Mesenchymal stem cell (in vitro differentiated cells and primary cell): ENCODE results near the gene IFNL3.

Experiments
- DNase-seq: peaks from one replicate; pipeline ENCODE4 v3.0.0-alpha.2; 2013
- H2AFZ ChIP-seq: one replicate; pipeline ENCODE4 v1.6.1; 2013; ENCODE audit warnings: low read depth, mild to moderate bottlenecking, control low read depth, inconsistent platforms, low read length, moderate library complexity
- H2AK5ac ChIP-seq: 2 replicates; pipeline ENCODE4 v1.6.1; 2013; ENCODE audit warnings: low read length, moderate library complexity, mild to moderate bottlenecking, inconsistent platforms; ENCODE audit not compliant: severe bottlenecking
- H2BK120ac ChIP-seq: one replicate; pipeline ENCODE4 v1.6.1; 2013; ENCODE audit warnings: low read depth, mild to moderate bottlenecking, inconsistent platforms, low read length, moderate library complexity
- H2BK12ac ChIP-seq, 2 experiments: one replicate each; pipeline ENCODE4 v1.6.1; 2013; ENCODE audit warnings: inconsistent platforms in 2 of 2, low read length in 2 of 2, mild to moderate bottlenecking in 2 of 2, moderate library complexity in 2 of 2, control low read depth in 1 of 2
- H2BK15ac ChIP-seq: one replicate; pipeline ENCODE4 v1.6.1; 2013; ENCODE audit warnings: mild to moderate bottlenecking, low read depth, inconsistent platforms; ENCODE audit not compliant: poor library complexity, severe bottlenecking
- H2BK5ac ChIP-seq: 2 replicates; pipeline ENCODE4 v1.6.1; 2013; ENCODE audit warnings: low read depth, mild to moderate bottlenecking, low read length, control low read depth, inconsistent platforms; ENCODE audit not compliant: poor library complexity, severe bottlenecking
- H3K14ac ChIP-seq, 2 experiments: one replicate each; pipeline ENCODE4 v1.6.1; 2013; ENCODE audit warnings: inconsistent platforms in 2 of 2, low read length in 2 of 2, control low read depth in 1 of 2, mild to moderate bottlenecking in 1 of 2, moderate library complexity in 1 of 2
- H3K18ac ChIP-seq, 2 experiments: one replicate each; pipeline ENCODE4 v1.6.1; 2013; ENCODE audit warnings: inconsistent platforms in 2 of 2, low read length in 2 of 2, control low read depth in 1 of 2, low read depth in 1 of 2, mild to moderate bottlenecking in 1 of 2
- H3K23ac ChIP-seq, 2 experiments: one replicate each; pipeline ENCODE4 v1.6.1; 2013; ENCODE audit warnings: inconsistent platforms in 2 of 2, low read length in 2 of 2, mild to moderate bottlenecking in 2 of 2, moderate library complexity in 2 of 2, control low read depth in 1 of 2
- H3K27ac ChIP-seq: 2 replicates; pipeline ENCODE4 v1.5.1; 2013; ENCODE audit warnings: mild to moderate bottlenecking, moderate library complexity, low read length, control low read depth, inconsistent platforms; ENCODE audit not compliant: poor library complexity, severe bottlenecking
- H3K27me3 ChIP-seq, 2 experiments: 2 replicates each; pipeline versions ENCODE4 v1.6.1 to v1.7.0; 2013; ENCODE audit warnings: low read length in 2 of 2, mild to moderate bottlenecking in 2 of 2, moderate library complexity in 2 of 2, control low read depth in 1 of 2, inconsistent platforms in 1 of 2; ENCODE audit not compliant: control insufficient read depth in 1 of 2, insufficient read depth in 1 of 2
- H3K36me3 ChIP-seq, 2 experiments: 2 replicates each; pipeline versions ENCODE4 v1.6.1 to v1.7.0; 2013; ENCODE audit warnings: low read length in 2 of 2, control low read depth in 1 of 2, inconsistent platforms in 1 of 2, low read depth in 1 of 2, mild to moderate bottlenecking in 1 of 2; ENCODE audit not compliant: insufficient read depth in 2 of 2, control insufficient read depth in 1 of 2
- H3K4ac ChIP-seq, 2 experiments: one replicate each; pipeline ENCODE4 v1.6.1; 2013; ENCODE audit warnings: inconsistent platforms in 2 of 2, low read length in 2 of 2, mild to moderate bottlenecking in 2 of 2, moderate library complexity in 2 of 2, control low read depth in 1 of 2, low read depth in 1 of 2
- H3K4me1 ChIP-seq: 2 replicates; pipeline ENCODE4 v1.6.1; 2013; ENCODE audit warnings: low read depth, low read length, control low read depth; ENCODE audit not compliant: control insufficient read depth, insufficient read depth
- H3K4me2 ChIP-seq: 2 replicates; pipeline ENCODE4 v1.6.1; 2013; ENCODE audit warnings: low read length, mild to moderate bottlenecking, inconsistent platforms; ENCODE audit not compliant: poor library complexity, severe bottlenecking
- H3K4me3 ChIP-seq, 2 experiments: 2 replicates each; pipeline versions ENCODE4 v1.5.1 to v1.7.0; 2013; ENCODE audit warnings: low read length in 2 of 2, mild to moderate bottlenecking in 2 of 2, control low read depth in 1 of 2, low read depth in 1 of 2; ENCODE audit not compliant: insufficient read depth in 1 of 2
- H3K79me1 ChIP-seq: replicated peaks from 2 replicates; pipeline ENCODE4 v1.6.1; 2013; ENCODE audit warnings: mild to moderate bottlenecking, control low read depth, low read length, inconsistent platforms; ENCODE audit not compliant: poor library complexity, severe bottlenecking
- H3K9ac ChIP-seq: 2 replicates; pipeline ENCODE4 v1.7.0; 2013; ENCODE audit warnings: mild to moderate bottlenecking, low read length, moderate library complexity
- H3K9me3 ChIP-seq: 2 replicates; pipeline ENCODE4 v1.7.0; 2013; ENCODE audit warnings: mild to moderate bottlenecking, low read length; ENCODE audit not compliant: control insufficient read depth
- H4K8ac ChIP-seq: one replicate; pipeline ENCODE4 v1.6.1; 2013; ENCODE audit warnings: inconsistent platforms, mild to moderate bottlenecking, low read length, moderate library complexity
- H4K91ac ChIP-seq: one replicate; pipeline ENCODE4 v1.6.1; 2013; ENCODE audit warnings: mild to moderate bottlenecking, low read length, inconsistent platforms
- WGBS: methylation state at CpG from one replicate; pipeline ENCODE4 v1.1.7; 2013; ENCODE audit warnings: mixed read lengths; 5-methylcytosine and 5-hydroxymethylcytosine counted together

The IFNL3 gene

DNA sequence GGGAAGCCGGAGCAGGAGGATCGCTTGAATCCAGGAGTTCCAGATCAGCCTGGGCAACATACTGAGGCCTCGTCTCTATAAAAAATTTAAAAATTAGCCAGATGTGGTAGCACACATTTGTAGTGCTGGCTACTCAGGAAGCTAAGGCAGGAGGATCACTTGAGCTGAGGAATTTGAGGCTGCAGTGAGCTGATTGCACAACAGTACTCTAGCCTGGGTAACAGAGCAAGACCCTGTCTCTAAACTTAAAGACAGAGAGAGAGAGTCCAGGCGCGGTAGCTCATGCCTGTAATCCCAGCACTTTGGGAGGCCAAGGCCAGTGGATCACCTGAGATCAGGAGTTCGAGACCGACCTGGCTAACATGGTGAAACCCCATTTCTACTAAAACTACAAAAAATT lies 4.4 kb downstream of the IFNL3 start:
- Histone ChIP-seq H3K4me3 (no peak overlapping the region), H3K79me1 (no peaks in the 10 kb centered on the region), H3K4ac (no peak overlapping the region), H2BK15ac (no peak overlapping the region), H3K4me2 (no peak overlapping the region), H3K36me3 (no peaks in the 10 kb centered on the region), H3K27ac (no peak overlapping the region), H4K8ac (no peak overlapping the region), H3K27me3 (peaks cover 36 to 54% of the 10 kb centered on the region in 2 experiments), H2BK120ac (no peak overlapping the region), H3K14ac (no peak overlapping the region), H2BK5ac (no peak overlapping the region), H2BK12ac (no peak overlapping the region), H3K9ac (no peak overlapping the region), H3K4me1 (peaks cover 3% of the 10 kb centered on the region), H3K23ac (no peak overlapping the region), H3K18ac (no peak overlapping the region), H3K9me3 (no peaks in the 10 kb centered on the region), H2AFZ (no peak overlapping the region), H2AK5ac (no peak overlapping the region), H4K91ac (no peak overlapping the region)
- no peak for DNase-seq
- WGBS, result 93% methylated on average over 7 of the region's 7 CpGs

GRCh38 chr19:39238944-39239343 lies 5.9 kb downstream of the IFNL3 start:
- WGBS, result 85% methylated on average over 5 of the region's 6 CpGs
- H3K4ac ChIP-seq, result no peak overlapping the region
- no peak overlapping the region for H3K27ac ChIP-seq
- H2AFZ ChIP-seq, result no peak overlapping the region
- H2BK12ac ChIP-seq, result no peak overlapping the region
- H3K9me3 ChIP-seq, result no peaks in the 10 kb centered on the region
- H3K4me1 ChIP-seq, result peaks cover 3% of the 10 kb centered on the region
- no peak overlapping the region for H3K9ac ChIP-seq
- H3K4me2 ChIP-seq, result no peak overlapping the region
- no peak overlapping the region for H4K8ac ChIP-seq
- no peaks in the 10 kb centered on the region for H3K36me3 ChIP-seq
- no peak overlapping the region for H3K23ac ChIP-seq
- H4K91ac ChIP-seq, result no peak overlapping the region
- H3K79me1 ChIP-seq, result no peaks in the 10 kb centered on the region
- H2AK5ac ChIP-seq, result no peak overlapping the region
- H2BK5ac ChIP-seq, result no peak overlapping the region
- H3K14ac ChIP-seq, result no peak overlapping the region
- H3K18ac ChIP-seq, result no peak overlapping the region
- no peak for DNase-seq
- no peak overlapping the region for H2BK15ac ChIP-seq
- H2BK120ac ChIP-seq, result no peak overlapping the region
- H3K27me3 ChIP-seq, result peaks cover 40 to 62% of the 10 kb centered on the region in 2 experiments
- H3K4me3 ChIP-seq, result no peak overlapping the region

- Histone ChIP-seq H3K4me3 (no peak overlapping the region), H3K27ac (no peak overlapping the region), H3K9ac (no peak overlapping the region), H3K4me2 (no peak overlapping the region), H2BK120ac (no peak overlapping the region), H3K4ac (no peak overlapping the region), H2BK15ac (no peak overlapping the region), H2BK5ac (no peak overlapping the region), H3K18ac (no peak overlapping the region), H4K91ac (no peak overlapping the region), H3K14ac (no peak overlapping the region), H4K8ac (no peak overlapping the region), H3K36me3 (no peaks in the 10 kb centered on the region), H3K79me1 (no peaks in the 10 kb centered on the region), H3K27me3 (peaks cover 38 to 67% of the 10 kb centered on the region in 2 experiments), H3K23ac (no peak overlapping the region), H3K4me1 (peaks cover 3% of the 10 kb centered on the region), H3K9me3 (no peaks in the 10 kb centered on the region), H2AK5ac (no peak overlapping the region), H2BK12ac (no peak overlapping the region), H2AFZ (no peak overlapping the region)
- DNase-seq, result no peak
- 71% methylated on average over 5 of the region's 6 CpGs for WGBS
These were observed 6.6 kb downstream of the IFNL3 start for GRCh38 chr19:39238209-39238608.

DNA sequence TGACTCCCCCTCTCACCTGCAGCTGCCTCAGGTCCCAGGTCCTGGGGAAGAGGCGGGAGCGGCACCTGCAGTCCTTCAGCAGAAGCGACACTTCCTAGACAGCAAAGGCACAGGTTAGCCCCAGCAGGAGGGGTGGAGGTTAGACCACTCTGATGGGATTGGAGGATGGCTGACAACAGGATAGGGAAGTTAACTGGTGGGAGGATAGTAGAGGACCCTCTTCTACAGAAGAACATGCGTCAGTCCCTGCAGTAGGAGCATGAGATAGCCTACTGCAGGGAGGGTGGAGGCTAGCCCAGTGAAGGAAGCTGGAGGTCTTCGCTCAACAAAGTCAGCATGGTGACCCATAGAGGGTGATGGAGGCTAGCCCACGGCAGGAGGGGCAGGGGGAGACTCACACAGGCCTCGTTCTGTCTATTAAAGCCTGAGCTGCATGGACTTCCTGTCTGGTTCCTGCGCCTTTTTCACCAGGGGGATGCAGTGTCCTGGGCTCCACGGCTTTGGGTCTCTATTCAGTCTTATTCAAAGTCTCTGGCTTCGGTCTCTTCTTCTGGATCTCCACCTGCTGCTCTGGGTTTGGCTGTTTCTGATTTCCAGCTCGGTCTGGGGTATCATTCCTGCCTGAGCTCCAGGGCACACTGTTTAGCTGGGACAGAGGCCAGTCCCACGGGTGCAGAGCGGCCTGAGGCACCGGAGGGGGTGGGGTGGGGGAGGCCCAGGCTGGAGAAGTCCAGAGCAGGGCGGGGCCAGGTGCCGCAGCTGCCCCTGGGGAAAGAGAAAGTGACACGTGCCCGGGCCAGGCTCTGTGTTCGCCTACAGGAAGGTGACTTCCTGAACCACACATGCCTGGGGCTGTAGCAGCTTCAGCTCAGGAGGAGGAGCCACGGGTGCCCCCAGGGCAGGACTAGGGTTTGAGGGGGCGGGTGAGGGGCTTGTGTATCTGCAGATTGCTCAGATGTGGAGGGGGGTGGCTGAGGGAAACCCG lies 7.3 kb downstream of the IFNL3 start:
- no peak overlapping the region for H2BK5ac ChIP-seq

More for the DNA sequence above, 7.3 kb downstream of the IFNL3 start:
- Histone ChIP-seq H3K4me2 (no peak overlapping the region), H3K9me3 (no peaks in the 10 kb centered on the region), H3K14ac (no peak overlapping the region), H3K79me1 (no peaks in the 10 kb centered on the region), H2BK120ac (no peak overlapping the region), H2BK15ac (no peak overlapping the region), H3K27me3 (peaks cover 38 to 67% of the 10 kb centered on the region in 2 experiments), H2AFZ (no peak overlapping the region), H3K23ac (no peak overlapping the region), H3K4ac (no peak overlapping the region), H2AK5ac (no peak overlapping the region), H4K91ac (no peak overlapping the region), H3K18ac (no peak overlapping the region), H3K9ac (no peak overlapping the region), H3K27ac (no peak overlapping the region), H3K36me3 (no peaks in the 10 kb centered on the region), H4K8ac (no peak overlapping the region), H2BK12ac (no peak overlapping the region), H3K4me1 (peaks cover 3% of the 10 kb centered on the region), H3K4me3 (no peak overlapping the region)
- WGBS, result 59% methylated on average over 22 of the region's 22 CpGs
- DNase-seq, result no peak
